ENCODE data around the gene HOTAIR.
A peak's percentile ranks its signal among the peaks of the same experiment; 100 is the strongest.

Gene HOTAIR

DNA sequence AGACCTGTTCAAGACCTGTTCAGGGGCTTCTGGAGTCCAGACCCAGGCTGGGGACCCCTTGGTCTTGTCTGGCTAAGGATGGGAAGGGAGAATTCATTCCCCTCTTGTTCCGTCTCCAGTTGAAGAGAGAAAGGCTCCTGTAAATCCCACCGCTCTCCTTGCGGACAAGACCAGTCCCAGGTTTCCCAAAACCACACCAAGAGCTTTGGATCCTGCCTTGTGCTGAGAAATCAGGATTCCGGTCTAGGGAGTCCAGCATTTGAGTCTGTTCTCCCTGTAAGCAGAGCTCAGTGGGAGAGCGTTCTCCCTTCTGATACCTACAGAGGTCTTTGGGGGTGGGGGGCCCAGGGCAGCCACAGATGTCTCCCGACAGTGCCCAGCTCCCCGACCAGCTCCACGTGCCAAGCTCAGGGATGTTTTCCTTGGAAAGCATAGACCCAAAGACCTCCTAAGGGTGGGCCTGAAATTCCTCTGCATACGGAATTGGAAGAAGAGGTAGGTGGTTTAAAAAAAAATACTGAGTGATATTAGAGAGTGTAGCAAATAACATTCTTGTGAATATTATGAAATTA is 34.2 kb downstream of the HOTAIR start:
- DNase-seq = no peak

DNA sequence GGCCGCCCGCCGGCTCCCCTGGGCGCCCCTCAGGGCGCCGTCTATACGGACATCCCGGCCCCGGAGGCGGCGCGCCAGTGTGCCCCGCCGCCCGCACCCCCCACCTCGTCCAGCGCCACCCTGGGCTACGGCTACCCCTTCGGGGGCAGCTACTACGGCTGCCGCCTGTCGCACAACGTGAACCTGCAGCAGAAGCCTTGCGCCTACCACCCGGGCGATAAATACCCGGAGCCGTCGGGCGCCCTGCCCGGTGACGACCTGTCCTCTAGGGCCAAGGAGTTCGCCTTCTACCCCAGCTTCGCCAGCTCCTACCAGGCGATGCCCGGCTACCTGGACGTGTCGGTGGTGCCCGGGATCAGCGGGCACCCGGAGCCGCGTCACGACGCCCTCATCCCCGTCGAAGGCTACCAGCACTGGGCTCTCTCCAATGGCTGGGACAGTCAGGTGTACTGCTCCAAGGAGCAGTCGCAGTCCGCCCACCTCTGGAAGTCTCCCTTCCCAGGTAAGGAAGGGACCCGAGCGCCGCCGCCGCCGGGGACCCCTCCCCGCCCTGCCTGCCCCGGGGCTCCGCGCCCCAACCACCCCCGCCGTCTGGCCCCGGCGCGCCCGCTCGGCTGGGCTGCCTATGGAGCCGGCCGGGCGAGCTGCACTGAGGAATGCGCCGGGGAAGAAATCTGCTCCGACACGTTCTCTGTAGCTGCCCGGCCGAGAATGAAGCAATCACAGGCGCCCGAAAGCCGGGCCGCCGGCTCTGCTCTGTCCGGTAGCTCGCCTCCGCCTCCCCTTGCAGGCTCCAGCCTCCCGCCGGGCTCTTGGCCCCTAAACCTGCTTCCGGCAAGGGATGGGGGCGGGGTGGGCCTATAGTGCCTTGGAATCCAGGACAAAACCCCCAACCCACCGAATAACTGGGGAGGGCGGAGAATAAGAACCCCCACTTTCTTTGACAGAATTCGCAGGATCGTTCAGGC is 35.3 kb downstream of the HOTAIR start:
- peak; percentile 67 for DNase-seq

DNA sequence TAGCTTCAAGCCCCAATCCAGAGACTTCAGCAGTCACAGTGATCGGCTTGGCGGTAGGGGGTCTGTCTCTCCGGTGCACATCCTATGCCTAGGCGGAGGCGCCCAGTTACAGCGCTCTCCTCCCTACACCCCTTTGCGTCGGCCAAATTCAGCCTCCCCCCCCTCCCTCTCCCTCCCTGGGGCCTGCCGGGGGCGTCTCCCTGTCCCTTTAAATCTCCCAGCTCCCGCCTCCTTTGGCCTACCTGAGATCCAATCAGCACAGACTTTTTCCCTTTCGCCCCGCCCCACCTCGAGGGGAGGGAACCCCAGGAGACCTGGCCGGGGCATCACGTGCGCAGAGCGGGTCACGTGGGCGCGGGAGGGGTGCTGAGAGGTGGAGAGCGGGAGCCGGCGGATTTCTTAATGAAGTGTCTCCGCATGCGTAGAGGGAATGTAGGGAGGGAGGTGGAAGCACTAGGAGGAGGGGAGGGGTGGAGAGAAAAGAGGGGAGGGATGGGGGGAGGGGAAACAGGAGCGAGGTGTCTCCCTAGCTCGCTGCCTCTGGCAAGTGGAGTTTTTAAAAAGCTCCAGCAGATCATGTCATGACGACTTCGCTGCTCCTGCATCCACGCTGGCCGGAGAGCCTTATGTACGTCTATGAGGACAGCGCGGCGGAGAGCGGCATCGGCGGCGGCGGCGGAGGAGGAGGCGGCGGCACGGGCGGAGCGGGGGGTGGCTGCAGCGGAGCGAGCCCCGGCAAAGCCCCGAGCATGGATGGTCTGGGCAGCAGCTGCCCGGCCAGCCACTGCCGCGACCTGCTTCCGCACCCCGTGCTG is 36.2 kb downstream of the HOTAIR start, which contains the start of gene HOXC13:
Gene HOXC13, plus strand, starts transcription at position 506 of the 815 bp plus-strand sequence. Its CDS starts 76 bp downstream, at position 582.
- DNase-seq = peak; percentile 90

DNA sequence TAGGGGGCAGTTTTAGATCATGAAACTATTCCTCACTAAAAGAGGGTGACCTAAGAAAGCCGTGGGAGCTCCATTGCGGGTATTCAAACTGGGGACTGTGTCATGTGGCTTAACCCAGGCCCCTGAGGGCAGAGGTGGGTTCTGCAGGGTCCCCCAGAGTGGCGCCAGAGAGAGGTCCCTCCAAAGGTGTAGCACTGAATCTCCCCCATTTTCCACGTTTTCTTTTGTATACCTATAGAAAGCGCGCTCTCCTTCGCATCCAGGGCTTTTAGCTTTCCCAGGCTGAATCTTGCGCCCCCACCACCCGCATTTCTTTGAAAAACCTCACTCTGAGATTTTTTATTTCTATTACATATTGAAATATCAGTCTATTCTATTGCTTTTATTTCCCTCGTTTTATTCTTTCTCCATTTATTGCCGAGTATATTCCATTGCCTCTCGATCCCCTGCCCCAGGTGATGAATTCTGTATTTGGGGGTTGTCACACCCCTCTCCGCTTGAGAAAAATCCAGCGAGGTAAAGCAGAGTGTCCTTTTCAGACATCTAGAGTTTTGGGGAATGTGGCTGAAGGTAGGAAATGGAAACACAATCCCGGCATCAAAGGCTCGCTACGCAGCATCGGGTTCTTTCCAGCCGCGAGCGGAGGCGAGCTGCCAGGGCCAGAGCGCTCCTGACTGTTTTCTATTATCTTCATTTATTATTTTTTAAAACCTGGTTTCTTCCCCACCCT is 37.0 kb downstream of the HOTAIR start:
- no peak for DNase-seq

DNA sequence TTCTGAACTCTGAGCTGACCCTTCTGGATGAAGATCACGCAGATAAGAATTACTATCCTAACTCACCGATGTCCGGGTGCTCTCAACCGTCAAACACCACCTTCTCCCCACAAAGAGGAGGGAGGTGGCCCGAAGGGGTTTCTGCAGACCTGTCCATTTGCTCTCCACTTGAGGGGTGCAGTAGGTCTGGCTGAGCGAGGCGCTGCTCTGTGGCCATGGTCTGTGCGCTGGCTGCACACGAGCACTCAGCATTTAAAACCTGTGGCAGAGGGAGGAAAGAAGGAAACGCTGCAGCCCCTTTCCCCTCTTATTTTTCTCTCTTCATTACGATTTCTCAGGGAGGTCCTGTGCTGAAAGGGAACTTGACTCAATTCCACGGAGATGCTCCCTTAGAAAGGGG is 37.7 kb downstream of the HOTAIR start:
- DNase-seq = no peak

DNA sequence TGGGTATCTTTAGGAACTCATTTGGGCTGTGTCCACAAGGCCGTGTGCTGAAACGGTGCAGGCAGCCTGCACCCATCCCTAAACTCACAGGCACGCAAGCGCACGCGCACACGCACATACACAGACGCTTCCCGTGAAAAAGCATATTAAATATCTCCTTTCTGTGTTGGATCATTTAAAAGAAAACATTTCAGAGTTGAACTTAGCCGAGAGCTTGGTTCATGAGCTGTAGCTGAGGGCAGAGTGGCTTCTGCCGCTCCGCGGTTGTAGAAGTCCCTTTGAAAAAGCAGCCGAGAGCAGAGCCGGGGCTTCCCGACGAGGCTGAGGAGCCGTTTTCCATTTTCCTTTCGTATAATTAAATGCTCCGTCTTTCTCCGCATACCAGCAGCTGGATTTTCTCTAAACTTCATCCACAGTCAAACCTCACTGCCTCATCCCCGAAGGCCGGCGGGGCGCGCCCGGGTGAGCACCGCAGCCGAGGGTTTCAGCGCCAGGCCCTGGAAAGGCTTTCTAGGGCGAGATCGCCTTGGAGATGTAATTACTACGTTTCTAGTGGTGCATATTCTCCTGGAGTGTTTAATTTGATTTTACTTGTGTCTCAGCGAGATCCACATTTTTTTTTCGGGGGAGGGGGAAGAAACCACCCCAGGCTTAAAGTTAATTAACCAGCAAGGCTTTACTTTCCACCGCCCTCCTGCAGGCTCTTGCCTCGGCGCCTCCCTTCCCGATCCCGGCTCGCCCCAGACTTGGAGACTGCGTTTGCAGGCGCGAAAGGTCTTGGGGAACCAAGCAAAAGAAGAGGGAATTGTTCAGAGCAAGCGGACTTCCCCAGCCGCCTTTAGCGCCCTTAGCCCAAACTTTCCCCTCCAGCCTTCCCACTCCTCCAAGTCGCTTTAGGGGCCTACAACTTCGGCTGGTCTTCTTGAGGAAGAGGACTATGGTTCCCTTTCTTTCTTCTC is 39.1 kb downstream of the HOTAIR start:
- DNase-seq = no peak

DNA sequence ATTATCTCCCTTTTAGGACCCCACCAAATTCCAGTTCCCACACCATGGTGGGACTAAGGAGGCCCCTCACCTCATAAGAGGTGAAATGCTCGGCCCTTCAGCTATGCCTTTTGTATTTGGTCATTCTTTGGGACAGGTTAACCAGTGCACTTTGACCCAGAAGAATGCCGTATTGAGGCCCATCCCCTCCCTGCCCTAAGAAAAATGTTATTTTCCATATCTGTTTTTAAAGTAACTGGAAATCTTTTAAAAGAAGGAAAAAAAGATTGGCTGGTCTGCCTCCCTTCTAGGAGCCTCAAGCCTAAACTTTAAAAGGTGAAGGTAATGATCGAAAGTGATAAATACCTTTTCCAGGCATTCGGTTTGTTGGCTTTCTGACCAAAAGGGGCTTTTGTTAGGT is 41.8 kb downstream of the HOTAIR start:
- no peak for DNase-seq

DNA sequence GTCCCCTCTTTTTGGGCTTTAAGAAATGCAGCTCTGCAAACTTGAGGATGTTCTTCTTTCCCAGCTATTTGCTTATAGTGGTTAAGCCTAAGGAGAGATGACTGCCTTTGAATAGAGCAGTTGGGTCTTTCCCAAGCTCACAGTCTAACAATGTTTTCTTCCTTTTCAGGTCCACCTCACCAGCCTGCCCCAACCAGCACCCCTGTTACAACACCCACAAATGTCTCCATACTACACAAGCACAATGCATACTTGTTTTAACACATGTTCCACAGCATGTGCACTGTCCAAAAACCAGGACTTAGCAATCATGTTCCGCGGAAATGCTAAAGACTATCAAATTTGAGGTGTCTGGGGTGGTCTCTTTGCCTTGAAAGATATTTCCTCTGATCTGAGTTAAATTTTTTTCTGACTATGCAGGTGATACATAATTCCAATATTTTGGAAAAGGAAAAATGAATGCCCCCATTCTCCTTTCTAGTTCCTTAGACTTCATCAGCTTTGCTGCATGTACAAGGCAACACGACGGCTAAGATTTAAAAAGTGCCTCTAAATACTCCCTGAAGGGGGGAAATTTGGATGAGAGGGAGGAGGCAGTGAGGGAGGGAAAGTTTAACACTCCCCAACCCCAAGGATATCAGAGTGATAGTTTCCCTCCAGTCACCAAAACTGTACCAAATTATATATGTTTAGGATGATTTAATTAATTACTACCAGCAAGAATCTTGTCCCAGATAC is 42.7 kb downstream of the HOTAIR start:
- DNase-seq = no peak

DNA sequence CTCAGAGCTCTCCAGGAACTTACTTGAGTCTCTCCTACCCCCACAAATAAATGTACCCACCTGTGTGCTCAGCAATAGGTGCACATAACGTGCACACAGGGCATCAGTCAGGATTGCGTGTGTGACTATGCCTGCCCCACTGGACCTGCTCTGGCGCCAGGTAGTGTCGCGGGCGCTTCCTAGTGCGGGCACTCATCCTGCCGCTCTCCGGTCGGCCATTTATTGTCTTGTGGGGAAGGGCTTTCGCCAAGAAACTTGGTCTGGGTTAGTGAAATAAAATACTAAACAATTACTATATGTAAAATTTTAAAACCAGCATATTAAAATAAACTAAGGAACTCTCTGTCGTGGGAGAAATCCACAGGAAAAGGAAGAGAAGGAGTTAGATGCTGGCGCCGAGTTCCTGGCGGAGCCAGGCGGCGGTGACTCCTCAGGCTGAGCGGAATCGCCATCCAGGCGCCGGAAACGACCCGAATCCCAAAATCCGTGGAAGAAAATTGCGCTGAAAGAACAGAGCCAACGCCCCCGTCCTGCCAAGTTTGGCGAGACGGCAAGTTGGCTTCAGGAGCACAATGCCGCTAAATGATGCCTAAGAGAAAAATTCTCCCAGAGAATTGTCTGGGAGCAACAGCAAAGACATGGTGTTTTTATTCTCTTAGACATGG is 44.0 kb downstream of the HOTAIR start:
- DNase-seq = no peak

DNA sequence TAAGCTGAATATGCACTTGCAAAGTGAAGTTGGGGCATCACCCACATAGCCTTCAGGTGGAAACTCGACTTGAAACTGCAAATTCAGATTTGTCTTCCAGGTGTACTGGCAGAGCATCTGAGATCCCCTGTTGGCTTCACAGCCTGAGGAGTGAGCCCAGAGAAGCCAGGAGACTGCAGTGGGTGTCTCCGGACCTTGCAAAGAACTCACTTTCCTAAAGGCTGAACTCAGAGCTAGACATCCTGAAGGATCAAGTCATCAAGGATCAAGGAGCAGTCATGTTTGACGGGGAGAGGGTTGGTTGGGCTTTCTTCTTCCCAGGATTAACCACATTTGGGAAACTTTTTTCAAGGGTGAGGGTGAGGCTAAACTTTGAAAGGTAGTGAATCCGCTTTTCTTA is 45.2 kb downstream of the HOTAIR start:
- no peak for DNase-seq

DNA sequence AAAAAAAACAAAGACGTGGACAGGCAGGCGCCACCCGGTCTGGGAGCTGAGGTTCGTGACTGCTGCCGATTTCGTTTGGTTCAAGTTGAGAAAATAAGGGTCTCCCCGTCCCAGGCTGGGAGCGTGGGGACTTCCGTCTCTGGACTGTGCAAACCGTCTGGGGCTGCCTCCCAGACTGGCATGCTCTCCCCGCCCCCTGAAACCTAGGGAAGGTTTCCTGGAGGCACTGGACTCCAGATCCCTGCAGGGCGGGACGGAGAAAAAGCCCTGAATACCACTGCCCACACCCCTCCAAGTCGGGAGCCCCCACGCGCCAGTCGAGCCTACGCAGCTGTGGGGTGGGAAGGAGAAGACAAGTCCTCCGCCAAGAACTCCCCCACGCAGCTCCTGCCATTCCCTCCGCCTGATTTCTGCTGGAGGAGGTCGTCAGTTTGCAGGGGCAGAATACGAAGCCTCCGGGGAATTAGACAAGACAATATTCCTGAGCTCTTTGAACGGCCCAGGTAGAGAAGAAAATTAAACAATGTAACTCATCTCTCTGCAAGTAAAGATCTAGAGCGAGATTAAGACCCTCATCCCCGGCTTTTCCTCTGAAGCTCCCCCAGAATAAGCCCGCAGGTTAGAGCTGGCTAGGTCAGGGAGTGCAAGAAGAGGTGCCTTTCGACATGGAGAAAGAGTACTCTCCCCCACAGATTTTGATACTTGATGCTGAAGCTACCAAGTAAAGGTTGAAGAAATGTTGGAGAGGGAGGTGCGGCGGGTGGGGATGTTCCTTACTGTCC is 46.5 kb downstream of the HOTAIR start:
- DNase-seq = no peak

DNA sequence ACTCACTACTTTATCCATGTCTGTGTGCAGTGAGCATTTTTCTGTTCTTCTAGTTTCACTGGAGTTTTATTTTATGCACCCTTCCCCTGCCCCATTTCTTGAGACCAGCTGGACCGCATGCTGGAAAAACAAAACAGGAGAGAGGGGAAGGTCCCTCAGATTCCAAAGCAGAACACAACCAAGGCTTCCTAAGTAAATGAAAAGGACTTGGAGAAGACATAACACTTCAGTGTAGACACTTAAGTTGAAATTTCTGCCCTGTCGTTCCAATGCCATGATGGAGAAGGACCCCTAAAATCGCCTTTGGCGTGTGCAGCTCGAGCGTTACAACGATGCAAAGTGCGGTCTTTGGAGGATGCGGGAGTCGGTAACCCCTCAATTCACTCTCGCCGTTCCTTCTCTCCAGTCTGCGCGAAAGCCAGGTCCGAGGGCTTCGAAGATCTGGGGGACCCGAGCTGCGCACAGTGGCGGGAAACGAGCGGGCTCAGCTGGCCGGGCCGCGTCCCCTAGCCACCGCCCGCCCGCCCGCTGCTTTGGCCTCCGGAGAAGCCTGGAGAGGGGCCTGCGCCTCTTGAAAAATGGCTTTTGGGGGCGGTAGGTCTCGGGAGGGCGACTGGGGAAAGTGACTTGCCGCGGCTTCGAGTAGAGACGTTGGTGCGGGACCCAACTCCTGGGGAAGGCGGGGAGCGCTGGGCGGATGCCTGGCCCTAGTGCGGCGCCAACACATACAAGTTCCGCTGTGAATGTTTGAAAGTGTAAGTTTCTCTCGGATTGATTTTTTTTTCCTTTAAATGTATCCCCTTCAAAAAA is 47.3 kb downstream of the HOTAIR start:
- DNase-seq = no peak

DNA sequence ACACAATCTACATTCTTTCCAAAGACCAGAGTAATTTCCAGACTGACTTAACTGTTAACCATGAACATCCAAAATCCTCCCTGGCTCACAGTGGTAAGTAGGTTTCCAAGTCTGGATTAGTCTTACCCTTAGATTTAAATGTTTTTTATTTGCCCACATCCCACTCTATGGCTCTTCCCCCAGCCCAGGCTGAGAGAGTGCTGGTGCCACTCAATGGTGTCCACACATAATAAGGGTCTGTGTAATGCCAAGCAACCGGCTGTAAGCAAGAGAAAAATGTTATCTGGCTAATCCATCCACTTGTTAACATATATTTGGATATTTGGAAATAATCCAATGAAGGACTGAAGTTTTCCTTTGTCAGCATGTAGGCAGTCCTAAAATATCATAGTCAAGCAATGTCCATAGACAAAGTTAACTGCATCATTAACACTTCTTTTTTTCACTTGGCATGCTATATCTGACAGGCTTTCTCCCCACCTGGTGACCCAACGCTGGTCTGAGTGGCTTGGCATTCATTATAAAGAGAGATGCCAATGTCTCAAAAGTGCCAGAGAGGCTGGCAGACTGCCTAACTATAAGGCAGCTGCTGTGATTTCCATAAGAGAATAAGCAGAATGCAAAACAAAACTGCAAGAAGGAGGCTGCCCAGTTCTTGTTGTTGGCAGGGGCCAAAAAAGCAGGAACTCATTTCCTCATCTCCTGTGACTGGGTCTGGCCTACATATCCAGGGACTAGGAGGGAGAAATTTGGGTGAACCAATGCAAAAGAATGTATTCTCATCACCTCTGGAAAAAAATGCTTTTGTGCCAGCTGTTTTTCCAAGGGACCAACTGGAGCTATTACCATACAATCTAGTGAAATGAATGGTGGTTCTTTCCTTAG is 50.0 kb downstream of the HOTAIR start:
- DNase-seq = no peak

DNA sequence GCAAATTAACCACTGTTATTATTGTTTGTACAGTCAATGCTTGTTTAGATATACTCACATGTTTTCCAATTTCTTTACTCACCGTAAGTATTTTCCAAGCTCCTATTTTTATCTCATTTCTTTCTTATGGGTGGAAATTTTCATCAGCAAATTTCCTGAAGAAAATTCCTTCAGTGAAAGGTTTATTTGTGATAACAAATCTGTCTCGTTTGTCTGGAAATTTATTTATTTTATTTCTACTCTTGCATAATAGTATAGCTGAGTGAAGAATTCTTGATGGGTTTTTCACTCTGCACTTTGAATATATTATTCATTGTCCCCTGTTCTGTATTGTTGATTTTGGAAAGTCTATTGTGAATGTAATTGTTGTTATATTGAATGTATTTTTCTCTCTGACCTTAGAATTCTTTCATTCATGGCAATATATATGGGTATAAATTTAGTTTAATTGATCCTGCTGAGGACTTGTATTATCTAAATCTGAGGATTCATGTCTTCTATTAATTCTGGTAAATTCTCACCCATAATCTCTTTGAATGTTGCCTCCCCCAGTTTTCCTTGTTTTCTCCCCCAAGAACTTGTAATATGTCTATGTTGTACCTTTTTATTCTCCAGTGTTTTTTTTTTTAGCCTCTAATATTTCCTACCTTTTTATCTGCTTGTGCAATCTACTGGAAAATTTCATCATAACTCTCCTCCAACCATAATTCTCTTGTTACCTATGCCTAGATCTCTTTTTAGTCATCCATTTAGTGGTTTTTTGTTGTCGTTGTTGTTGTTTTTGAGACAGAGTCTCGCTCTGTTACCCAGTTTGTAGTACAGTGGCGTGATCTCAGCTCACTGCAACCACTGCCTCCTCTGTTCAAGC is 57.7 kb downstream of the HOTAIR start:
- no peak for DNase-seq

Measured in EL (cell line).